OCI-LY3 (cell line): Measurements from ENCODE around the gene ERC1.

Source experiments
- EZH2phosphoT487 ChIP-seq: fragments of 200-600 bp; shearing (Covaris generic); IDR thresholded peaks from 2 replicates; pipeline ENCODE4 v1.6.1; 2018; ENCODE audit warnings: antibody characterized with exemption, mixed run types, low read depth
- TF ChIP-seq, protein P1 (sequence below): fragments of 200-600, 300-600 bp; sonication (generic); IDR thresholded peaks from 2 replicates; pipeline ENCODE4 v1.5.1; 2014; ENCODE audit warnings: antibody characterized with exemption, low read length, low read depth

DNA sequence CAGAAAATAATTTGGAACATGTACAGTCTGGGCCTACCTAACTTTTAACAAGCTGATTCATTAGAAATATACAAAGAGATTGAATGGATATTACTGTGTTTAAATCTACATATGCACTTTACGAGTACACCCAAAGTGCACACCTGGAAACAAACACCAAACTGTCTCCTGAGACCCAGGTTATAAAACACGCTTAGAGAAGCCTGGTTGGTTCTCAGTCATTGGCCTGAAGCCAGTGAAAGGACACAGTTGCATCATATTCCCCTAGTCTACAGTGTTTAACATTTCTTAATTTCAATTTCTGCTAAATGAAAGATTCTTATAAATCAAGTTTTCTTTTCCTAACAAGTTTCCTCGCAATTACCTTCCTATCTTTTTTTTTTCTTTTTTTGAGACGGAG is 393.9 kb downstream of the ERC1 start:
- TF ChIP-seq, protein P1, sequence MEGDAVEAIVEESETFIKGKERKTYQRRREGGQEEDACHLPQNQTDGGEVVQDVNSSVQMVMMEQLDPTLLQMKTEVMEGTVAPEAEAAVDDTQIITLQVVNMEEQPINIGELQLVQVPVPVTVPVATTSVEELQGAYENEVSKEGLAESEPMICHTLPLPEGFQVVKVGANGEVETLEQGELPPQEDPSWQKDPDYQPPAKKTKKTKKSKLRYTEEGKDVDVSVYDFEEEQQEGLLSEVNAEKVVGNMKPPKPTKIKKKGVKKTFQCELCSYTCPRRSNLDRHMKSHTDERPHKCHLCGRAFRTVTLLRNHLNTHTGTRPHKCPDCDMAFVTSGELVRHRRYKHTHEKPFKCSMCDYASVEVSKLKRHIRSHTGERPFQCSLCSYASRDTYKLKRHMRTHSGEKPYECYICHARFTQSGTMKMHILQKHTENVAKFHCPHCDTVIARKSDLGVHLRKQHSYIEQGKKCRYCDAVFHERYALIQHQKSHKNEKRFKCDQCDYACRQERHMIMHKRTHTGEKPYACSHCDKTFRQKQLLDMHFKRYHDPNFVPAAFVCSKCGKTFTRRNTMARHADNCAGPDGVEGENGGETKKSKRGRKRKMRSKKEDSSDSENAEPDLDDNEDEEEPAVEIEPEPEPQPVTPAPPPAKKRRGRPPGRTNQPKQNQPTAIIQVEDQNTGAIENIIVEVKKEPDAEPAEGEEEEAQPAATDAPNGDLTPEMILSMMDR: no peak
- no peak for TF ChIP-seq EZH2phosphoT487
